ENCODE measurements around the gene TLCD3B. TPM values are rescaled to one million over a fixed set of nuclear protein-coding genes. Genes with fewer than 3 reads are reported as not detected.
A peak's percentile ranks its signal among the peaks of the same experiment; 100 is the strongest.

The TLCD3B gene
- total and polyA plus RNA-seq, 2 of the 4 experiments (the other 2 are of a cell fraction) = 0.19 TPM; not detected in 1

- no peaks in the 10 kb centered on the region for H3K27me3 ChIP-seq (ENCODE audit: control insufficient read depth, insufficient read depth, low read length)
- H4K5ac ChIP-seq (ENCODE audit: low read depth, low read length) = no peak overlapping the region
- H3K56ac ChIP-seq (ENCODE audit: extremely low read depth, insufficient read depth, low read length) = no peak overlapping the region
- no peak overlapping the region for H2BK120ac ChIP-seq (ENCODE audit: low read depth, low read length)
- H3K9ac ChIP-seq (ENCODE audit: low read depth, low read length) = peak overlapping the region; percentile 94
- peak overlapping the region; percentile 99 for H3K23ac ChIP-seq (ENCODE audit: low read depth, low read length)
- H3K18ac ChIP-seq (ENCODE audit: low read depth, low read length) = no peak overlapping the region
- H3K9me3 ChIP-seq (ENCODE audit: control insufficient read depth, insufficient read depth, low read length) = no peaks in the 10 kb centered on the region
- no peak overlapping the region for H4K91ac ChIP-seq (ENCODE audit: insufficient read depth, low read depth, low read length)
- H4K8ac ChIP-seq (ENCODE audit: low read depth in 2 of 2, low read length in 2 of 2) = no peak overlapping the region
- ATAC-seq (ENCODE audit: low read depth) (no peak), DNase-seq (no peak)
- in situ Hi-C loops (cut with MboI; ENCODE audit: low sequenced_read_pairs) (no loop called here), dilution Hi-C loops (cut with HindIII; ENCODE audit: low sequenced_read_pairs, unreplicated experiment) (no loop called here), intact Hi-C loops (cut with micrococcal nuclease) (no loop called here)
- H3K9me1 ChIP-seq (ENCODE audit: insufficient read depth, low read length) = peaks cover 28% of the 10 kb centered on the region
- BruUV-seq (replicated peaks) = no TSS peak
- TF ChIP-seq CEBPB (IDR thresholded peaks at IDR 0.05; ENCODE audit: low read depth, low read length) (no peak), SMC3 (IDR thresholded peaks at IDR 0.05; ENCODE audit: low read depth, low read length) (no peak), NFE2L2 (IDR thresholded peaks at IDR 0.05; ENCODE audit: low read depth, low read length) (no peak), RFX5 (IDR thresholded peaks at IDR 0.05; ENCODE audit: low read depth, low read length) (no peak)
- no peak overlapping the region for H2AFZ ChIP-seq (replicated peaks; ENCODE audit: low read length, poor library complexity)
- no peak overlapping the region for H2AK9ac ChIP-seq (replicated peaks; ENCODE audit: low read depth, low read length, poor library complexity)
- WGBS, 2 experiments (ENCODE audit: extremely low coverage in 2 of 2, insufficient read length in 1 of 2) = 40% methylated on average over 1 of the region's 6 CpGs; no CpG with 5 or more reads in 1 of the 2 experiments
- peak overlapping the region; percentile 91 for H3K4me2 ChIP-seq (ENCODE audit: low read depth, low read length)
- H3K79me1 ChIP-seq (ENCODE audit: low read depth in 1 of 2, low read length in 2 of 2) = peaks cover 7 to 67% of the 10 kb centered on the region in 2 experiments
- ChIA-PET CTCF (no interaction called here), POLR2A (ENCODE audit: unreplicated experiment) (interaction anchor here (0.5 kb wide), 1 partner anchor 1069 kb away, joined by 3 read pairs; no protein-coding TSS in a partner anchor)
- H4K20me1 ChIP-seq (ENCODE audit: insufficient read depth, low read length) = peaks cover 44% of the 10 kb centered on the region
- no peak overlapping the region for H2AK5ac ChIP-seq (ENCODE audit: low read depth, low read length)
- H3K4me1 ChIP-seq (ENCODE audit: control insufficient read depth, insufficient read depth, low read length) = peaks cover 13% of the 10 kb centered on the region; the same call in 1 of the 2 replicates
- H3K14ac ChIP-seq (replicated peaks; ENCODE audit: low read depth, low read length) = 0 out of 2 replicates have a peak overlapping the region, but pooled peaks have one; percentile 5
- no peak overlapping the region for H3K27ac ChIP-seq (ENCODE audit: insufficient read depth, low read length)
- peaks cover 32% of the 10 kb centered on the region for H3K36me3 ChIP-seq (ENCODE audit: control insufficient read depth, insufficient read depth, low read length)
- no peak overlapping the region for H2BK15ac ChIP-seq (ENCODE audit: low read depth, low read length)
- peak overlapping the region; percentile 69 for H3K4me3 ChIP-seq (ENCODE audit: insufficient read depth, low read depth, low read length)
- no peak overlapping the region for H2BK5ac ChIP-seq (ENCODE audit: low read depth, low read length, poor library complexity, severe bottlenecking)
- H2BK20ac ChIP-seq (ENCODE audit: low read depth, low read length) = no peak overlapping the region
- H3K4ac ChIP-seq (ENCODE audit: low read depth, low read length) = no peak overlapping the region
These were observed 55.1 kb downstream of the TLCD3B start for GRCh38 chr16:29975811-29976511.
